Astrocyte of the cerebellum (primary cell): ENCODE results near the gene SHISA7.
A peak's percentile ranks its signal among the peaks of the same experiment; 100 is the strongest.

ENCODE experiments used
- DNase-seq: peaks from one replicate; pipeline ENCODE4 v3.0.0-alpha.2; 2011; ENCODE audit warnings: low read depth
- H3K4me3 ChIP-seq: 2 replicates; pipeline ENCODE4 v1.5.1; 2011; ENCODE audit warnings: mild to moderate bottlenecking, low read depth, low read length, moderate library complexity
- in situ Hi-C: cut with HindIII; loops from 2 replicates; pipeline ENCODE4 v1.10.0; 2017; ENCODE audit warnings: low sequenced_read_pairs
- TF ChIP-seq, protein P1 (sequence below): IDR thresholded peaks from 2 replicates; pipeline ENCODE4 v1.5.1; 2012; ENCODE audit warnings: low read length, low read depth, moderate library complexity, mild to moderate bottlenecking; ENCODE audit errors: missing control alignments

SHISA7 gene

GRCh38 chr19:55474269-55475265 is 31.5 kb upstream of the SHISA7 start:
- peak; percentile 75 for DNase-seq
- TF ChIP-seq, protein P1, sequence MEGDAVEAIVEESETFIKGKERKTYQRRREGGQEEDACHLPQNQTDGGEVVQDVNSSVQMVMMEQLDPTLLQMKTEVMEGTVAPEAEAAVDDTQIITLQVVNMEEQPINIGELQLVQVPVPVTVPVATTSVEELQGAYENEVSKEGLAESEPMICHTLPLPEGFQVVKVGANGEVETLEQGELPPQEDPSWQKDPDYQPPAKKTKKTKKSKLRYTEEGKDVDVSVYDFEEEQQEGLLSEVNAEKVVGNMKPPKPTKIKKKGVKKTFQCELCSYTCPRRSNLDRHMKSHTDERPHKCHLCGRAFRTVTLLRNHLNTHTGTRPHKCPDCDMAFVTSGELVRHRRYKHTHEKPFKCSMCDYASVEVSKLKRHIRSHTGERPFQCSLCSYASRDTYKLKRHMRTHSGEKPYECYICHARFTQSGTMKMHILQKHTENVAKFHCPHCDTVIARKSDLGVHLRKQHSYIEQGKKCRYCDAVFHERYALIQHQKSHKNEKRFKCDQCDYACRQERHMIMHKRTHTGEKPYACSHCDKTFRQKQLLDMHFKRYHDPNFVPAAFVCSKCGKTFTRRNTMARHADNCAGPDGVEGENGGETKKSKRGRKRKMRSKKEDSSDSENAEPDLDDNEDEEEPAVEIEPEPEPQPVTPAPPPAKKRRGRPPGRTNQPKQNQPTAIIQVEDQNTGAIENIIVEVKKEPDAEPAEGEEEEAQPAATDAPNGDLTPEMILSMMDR = no peak
- H3K4me3 ChIP-seq = no peak overlapping the region
- in situ Hi-C loops = no loop called here

DNA sequence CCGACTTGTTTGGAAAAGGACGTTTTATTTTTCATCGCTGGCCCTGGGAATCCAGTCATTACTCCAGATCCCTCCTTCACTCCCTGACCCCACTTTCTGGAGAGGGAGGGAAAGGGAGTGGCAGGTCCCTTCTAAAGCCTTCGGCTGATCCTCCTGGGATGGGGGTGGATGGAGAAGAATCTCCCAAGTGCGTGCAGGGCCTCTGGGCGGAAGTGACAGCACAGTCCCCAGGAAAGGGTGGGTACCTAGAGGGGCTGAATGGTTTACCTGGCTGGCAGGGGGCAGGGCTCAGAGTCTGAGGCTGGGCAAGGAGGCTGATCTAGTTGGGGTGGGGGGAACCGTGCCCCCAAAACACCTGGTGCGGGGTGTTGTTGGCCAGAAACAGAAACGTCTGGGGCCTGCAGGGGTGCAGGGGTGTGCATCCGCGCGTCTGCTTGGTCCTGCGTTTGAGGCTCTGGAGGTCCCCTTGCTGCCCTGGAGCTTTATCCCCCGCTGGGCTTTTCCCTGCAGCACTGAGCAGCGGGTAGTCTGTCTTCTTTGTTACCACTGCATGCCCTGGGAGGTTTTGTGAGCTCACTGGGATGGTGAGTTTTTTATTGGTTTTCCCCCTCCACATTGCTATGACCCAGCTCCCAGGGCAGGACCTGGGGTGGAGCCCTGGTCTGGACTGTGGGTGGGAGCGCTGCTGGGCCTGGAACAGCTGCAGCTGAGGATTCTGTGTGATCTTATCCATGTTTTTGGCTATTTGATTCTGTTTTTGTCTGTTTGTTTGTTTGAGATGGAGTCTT is 30.3 kb upstream of the SHISA7 start:
- no peak for DNase-seq
- no peak overlapping the region for H3K4me3 ChIP-seq
- in situ Hi-C loops = no loop called here
- TF ChIP-seq, protein P1 = no peak

GRCh38 chr19:55472463-55472862 is 29.4 kb upstream of the SHISA7 start:
- in situ Hi-C loops = no loop called here
- DNase-seq = no peak
- no peak overlapping the region for H3K4me3 ChIP-seq
- TF ChIP-seq, protein P1 = no peak

GRCh38 chr19:55471266-55471665 is 28.2 kb upstream of the SHISA7 start:
- no peak overlapping the region for H3K4me3 ChIP-seq
- in situ Hi-C loops = no loop called here
- TF ChIP-seq, protein P1 = no peak
- DNase-seq = no peak

DNA sequence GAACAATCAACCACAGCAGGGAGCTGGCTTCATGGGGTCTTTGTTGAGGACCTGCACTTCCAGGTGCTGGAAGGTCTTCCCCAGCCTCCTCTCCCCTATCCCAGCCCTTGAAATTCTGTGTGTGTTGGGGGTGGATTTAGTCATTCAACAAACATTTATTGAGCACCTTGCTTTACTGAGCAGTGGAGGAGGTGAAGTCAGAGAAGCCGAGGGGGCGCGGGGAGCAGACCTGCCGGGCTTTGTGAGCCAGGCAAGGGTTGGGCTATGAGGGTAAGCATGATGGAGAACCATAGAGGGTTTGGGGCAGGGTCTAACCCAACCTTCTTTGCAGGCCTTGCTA is 24.9 kb upstream of the SHISA7 start:
- no peak overlapping the region for H3K4me3 ChIP-seq
- TF ChIP-seq, protein P1 = no peak
- DNase-seq = no peak
- in situ Hi-C loops = no loop called here

GRCh38 chr19:55467236-55468053 is 24.3 kb upstream of the SHISA7 start:
- DNase-seq = no peak
- in situ Hi-C loops = no loop called here
- no peak overlapping the region for H3K4me3 ChIP-seq
- TF ChIP-seq, protein P1 = peak; percentile 99
